IMR-90 (cell line): ENCODE measurements around the gene SLFNL1. TPM values are rescaled to one million over a fixed set of nuclear protein-coding genes. Genes with fewer than 3 reads are reported as not detected.

ENCODE experiments used
- ATAC-seq: fragments of 200-7000 bp; cut with Tn5 transposase; 2 replicates; pipeline ENCODE4 v1.9.1; 2020; ENCODE audit warnings: low read depth, mild to moderate bottlenecking, moderate library complexity
- BruUV-seq: library from RNA; stranded (reverse); fragments of 400-500 nt; replicated peaks from 2 replicates; lab custom pipeline; 2021; lab: Mats Ljungman, UMichigan
- CTCF ChIA-PET: fragments of 300-600 bp; formaldehyde crosslinking; extraction: SDS; loops from one replicate; lab custom pipeline; 2021; ENCODE audit warnings: antibody characterized with exemption; lab: Yijun Ruan, JAX
- POLR2A ChIA-PET: fragments of 300-600 bp; sonication (Branson Sonifier 250); formaldehyde crosslinking; loops from one replicate; lab custom pipeline; 2022; ENCODE audit warnings: antibody characterized with exemption; ENCODE audit not compliant: unreplicated experiment; lab: Charles Lee
- DNase-seq: peaks from one replicate; pipeline ENCODE4 v3.0.0; 2013
- H2AFZ ChIP-seq: replicated peaks from 2 replicates; pipeline ENCODE3; 2013; ENCODE audit warnings: low read length, mild to moderate bottlenecking; ENCODE audit not compliant: poor library complexity
- H2AK5ac ChIP-seq: 2 replicates; pipeline ENCODE4 v1.6.1; 2013; ENCODE audit warnings: low read depth, low read length, inconsistent platforms
- H2AK9ac ChIP-seq: replicated peaks from 2 replicates; pipeline ENCODE3; 2013; ENCODE audit warnings: mild to moderate bottlenecking, low read depth, low read length, moderate library complexity; ENCODE audit not compliant: poor library complexity
- H2BK120ac ChIP-seq: 2 replicates; pipeline ENCODE4 v1.6.1; 2013; ENCODE audit warnings: low read depth, low read length, inconsistent platforms
- H2BK15ac ChIP-seq: 3 replicates; pipeline ENCODE4 v1.6.1; 2013; ENCODE audit warnings: low read depth, low read length, inconsistent platforms
- H2BK20ac ChIP-seq: 2 replicates; pipeline ENCODE4 v1.6.1; 2013; ENCODE audit warnings: low read depth, mild to moderate bottlenecking, inconsistent platforms, low read length, moderate library complexity
- H2BK5ac ChIP-seq: 2 replicates; pipeline ENCODE4 v1.6.1; 2013; ENCODE audit warnings: mild to moderate bottlenecking, low read depth, low read length, inconsistent platforms; ENCODE audit not compliant: poor library complexity, severe bottlenecking
- H3K14ac ChIP-seq: replicated peaks from 2 replicates; pipeline ENCODE4 v1.6.1; 2013; ENCODE audit warnings: low read depth, low read length, inconsistent platforms
- H3K18ac ChIP-seq: 2 replicates; pipeline ENCODE4 v1.6.1; 2013; ENCODE audit warnings: low read depth, low read length, control low read depth
- H3K23ac ChIP-seq: 2 replicates; pipeline ENCODE4 v1.6.1; 2013; ENCODE audit warnings: low read depth, low read length, inconsistent platforms
- H3K27ac ChIP-seq: 2 replicates; pipeline ENCODE4 v1.5.1; 2013; ENCODE audit warnings: mild to moderate bottlenecking, control low read depth, low read length; ENCODE audit not compliant: insufficient read depth
- H3K27me3 ChIP-seq: 2 replicates; pipeline ENCODE4 v1.6.1; 2013; ENCODE audit warnings: low read length; ENCODE audit not compliant: control insufficient read depth, insufficient read depth
- H3K36me3 ChIP-seq: 2 replicates; pipeline ENCODE4 v1.6.1; 2013; ENCODE audit warnings: low read length, mixed read lengths; ENCODE audit not compliant: control insufficient read depth, insufficient read depth
- H3K4ac ChIP-seq: 2 replicates; pipeline ENCODE4 v1.6.1; 2013; ENCODE audit warnings: low read depth, low read length, inconsistent platforms
- H3K4me1 ChIP-seq: 2 replicates; pipeline ENCODE4 v1.6.1; 2013; ENCODE audit warnings: low read length, mixed read lengths; ENCODE audit not compliant: control insufficient read depth, insufficient read depth
- H3K4me2 ChIP-seq: 2 replicates; pipeline ENCODE4 v1.6.1; 2013; ENCODE audit warnings: low read depth, mild to moderate bottlenecking, control low read depth, low read length, moderate library complexity
- H3K4me3 ChIP-seq: 2 replicates; pipeline ENCODE4 v1.5.1; 2013; ENCODE audit warnings: low read depth, mild to moderate bottlenecking, control low read depth, low read length, moderate library complexity; ENCODE audit not compliant: insufficient read depth
- H3K56ac ChIP-seq: 2 replicates; pipeline ENCODE4 v1.6.1; 2013; ENCODE audit warnings: low read length, inconsistent platforms; ENCODE audit not compliant: insufficient read depth; ENCODE audit errors: extremely low read depth
- H3K79me1 ChIP-seq, 2 experiments: 2 replicates each; pipeline ENCODE4 v1.6.1; 2013; ENCODE audit warnings: low read length in 2 of 2, inconsistent platforms in 1 of 2, low read depth in 1 of 2
- H3K9ac ChIP-seq: 2 replicates; pipeline ENCODE4 v1.6.1; 2013; ENCODE audit warnings: low read depth, low read length, control low read depth
- H3K9me1 ChIP-seq: 2 replicates; pipeline ENCODE4 v1.6.1; 2013; ENCODE audit warnings: low read length, inconsistent platforms; ENCODE audit not compliant: insufficient read depth
- H3K9me3 ChIP-seq: 2 replicates; pipeline ENCODE4 v1.6.1; 2013; ENCODE audit warnings: low read length; ENCODE audit not compliant: control insufficient read depth, insufficient read depth
- H4K20me1 ChIP-seq: 2 replicates; pipeline ENCODE4 v1.6.1; 2013; ENCODE audit warnings: low read length, inconsistent platforms; ENCODE audit not compliant: insufficient read depth
- H4K5ac ChIP-seq: 2 replicates; pipeline ENCODE4 v1.6.1; 2013; ENCODE audit warnings: mild to moderate bottlenecking, low read depth, low read length, control low read depth
- H4K8ac ChIP-seq, 2 experiments: 2 replicates each; pipeline ENCODE4 v1.6.1; 2013; ENCODE audit warnings: low read depth in 2 of 2, low read length in 2 of 2, control low read depth in 1 of 2, inconsistent platforms in 1 of 2
- H4K91ac ChIP-seq: 2 replicates; pipeline ENCODE4 v1.6.1; 2013; ENCODE audit warnings: low read depth, low read length, inconsistent platforms; ENCODE audit not compliant: insufficient read depth
- FOS ChIP-seq: fragments of 150-350 bp; IDR thresholded peaks from 2 replicates; pipeline ENCODE4 v1.6.1; 2016; ENCODE audit warnings: low read depth, low read length
- MAFK ChIP-seq: IDR thresholded peaks from 2 replicates; pipeline ENCODE4 v1.6.1; 2012; ENCODE audit warnings: low read depth, low read length, improper control_type of control experiment
- MAZ ChIP-seq: IDR thresholded peaks from 2 replicates; pipeline ENCODE4 v1.6.1; 2012; ENCODE audit warnings: low read depth, mild to moderate bottlenecking, low read length, improper control_type of control experiment, moderate library complexity, borderline replicate concordance
- POLR2A ChIP-seq: IDR thresholded peaks from 2 replicates; pipeline ENCODE4 v1.6.1; 2012; ENCODE audit warnings: mild to moderate bottlenecking, low read depth, low read length
- RCOR1 ChIP-seq: IDR thresholded peaks from 2 replicates; pipeline ENCODE4 v1.6.1; 2012; ENCODE audit warnings: mild to moderate bottlenecking, low read length, improper control_type of control experiment; ENCODE audit not compliant: insufficient replicate concordance
- RFX5 ChIP-seq: IDR thresholded peaks from 2 replicates; pipeline ENCODE4 v1.8.0; 2012; ENCODE audit warnings: low read depth, mild to moderate bottlenecking, low read length, moderate library complexity
- SMC3 ChIP-seq: fragments of 150-350 bp; IDR thresholded peaks from 2 replicates; pipeline ENCODE4 v1.6.1; 2016; ENCODE audit warnings: low read depth, mild to moderate bottlenecking, antibody characterized with exemption, low read length, moderate library complexity
- WGBS, 2 experiments: methylation state at CpG; one replicate each; pipeline versions ENCODE4 v1.1.5 to v1.1.7; 2013; ENCODE audit warnings: missing lambda C conversion rate in 2 of 2; ENCODE audit not compliant: insufficient read length in 1 of 2; ENCODE audit errors: extremely low coverage in 2 of 2; 5-methylcytosine and 5-hydroxymethylcytosine counted together
- dilution Hi-C: fragments of 300-500 bp; cut with HindIII; formaldehyde crosslinking; loops from one replicate; pipeline ENCODE4 v1.14.3; 2018; ENCODE audit warnings: low sequenced_read_pairs; ENCODE audit not compliant: unreplicated experiment
- in situ Hi-C: fragments of 300-500 bp; cut with MboI; formaldehyde crosslinking; loops from 3 replicates; pipeline ENCODE4 v1.14.3; 2019; ENCODE audit warnings: low sequenced_read_pairs, inconsistent platforms, mixed read lengths
- intact Hi-C: fragments of 100-400 bp; cut with micrococcal nuclease; formaldehyde crosslinking; loops from 2 replicates; pipeline ENCODE4 v1.10.0; 2022
- polyA plus RNA-seq, 3 experiments: library from polyadenylated mRNA; depleted of rRNA; stranded (reverse); fragments of >200 nt; gene quantifications; 2 replicates each; pipeline ENCODE4 v1.2.3, GENCODE V29; 2012; ENCODE audit warnings: low replicate concordance in 1 of 3
- total RNA-seq: library from RNA; depleted of rRNA; stranded (reverse); fragments of >200 nt; gene quantifications from 2 replicates; pipeline ENCODE4 v1.2.3, GENCODE V29; 2012
- TF ChIP-seq, protein P1 (sequence below): fragments of 150-350 bp; IDR thresholded peaks from 2 replicates; pipeline ENCODE4 v1.6.1; 2016; ENCODE audit warnings: low read depth, mild to moderate bottlenecking, low read length, moderate library complexity, borderline replicate concordance
- TF ChIP-seq, protein P2 (sequence below): conservative IDR thresholded peaks from 2 replicates; pipeline ENCODE4 v1.5.1; 2012; ENCODE audit warnings: mild to moderate bottlenecking, low read depth, low read length, improper control_type of control experiment
- TF ChIP-seq, protein P3 (sequence below): fragments of 150-350 bp; IDR thresholded peaks from 2 replicates; pipeline ENCODE4 v1.6.1; 2017; ENCODE audit warnings: mild to moderate bottlenecking, antibody characterized with exemption, low read length, low read depth

SLFNL1 gene
- total and polyA plus RNA-seq, 2 of the 4 experiments (the other 2 are of a cell fraction) = under 0.01 to 0.09 TPM

DNA sequence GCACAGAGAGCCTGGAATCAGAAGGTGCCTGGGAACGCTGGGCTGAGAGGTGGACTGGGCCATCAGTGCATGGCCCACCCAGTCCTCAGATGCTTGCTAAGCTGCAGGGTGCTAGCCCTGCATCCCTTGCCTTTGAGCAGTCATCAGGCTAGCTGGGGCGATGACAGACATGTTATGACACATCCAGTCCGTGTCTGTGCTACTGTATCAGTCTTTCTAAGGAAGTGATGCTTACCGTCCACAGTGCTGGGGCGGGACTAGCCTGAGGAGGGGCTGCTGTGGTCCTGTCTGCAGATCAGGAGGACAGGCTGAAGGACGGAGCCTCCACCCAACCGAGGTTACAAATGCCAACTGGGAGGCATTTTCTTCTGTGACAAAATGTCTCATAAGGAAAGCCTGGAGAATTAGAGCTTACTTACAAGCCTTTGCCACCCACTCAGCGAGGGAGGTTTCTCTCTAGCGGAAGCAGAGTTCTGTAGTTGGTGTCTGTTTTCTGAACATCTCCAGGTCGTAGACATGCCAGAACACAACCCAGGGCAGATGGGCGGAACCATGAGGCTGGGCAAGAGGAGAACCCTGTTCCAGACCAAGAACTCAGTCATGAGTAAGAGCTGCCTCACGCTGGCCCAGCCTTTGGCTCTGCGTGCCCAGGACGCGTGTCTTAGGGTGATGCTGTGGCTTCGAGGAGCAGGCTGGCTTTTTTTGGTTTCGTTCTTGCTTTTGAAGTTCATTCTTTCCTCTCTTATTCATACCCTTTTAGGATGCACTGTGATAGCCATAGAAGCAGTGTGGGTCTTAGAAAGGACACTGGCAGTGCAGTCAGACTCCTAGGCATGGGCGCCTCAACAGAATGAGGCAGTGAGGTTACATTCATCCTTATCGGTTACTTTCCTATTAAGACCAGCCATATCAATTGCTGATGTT is 14.3 kb downstream of the SLFNL1 start:
- Histone ChIP-seq H2BK20ac (no peak overlapping the region), H4K20me1 (peaks cover 15% of the 10 kb centered on the region), H3K23ac (no peak overlapping the region), H3K56ac (no peak overlapping the region), H3K4ac (0 out of 2 replicates have a peak overlapping the region, but pooled peaks have one; percentile 13), H4K8ac (peak overlapping the region in 1 of 2 experiments; percentile 32; a peak in 1 of 4 replicates), H2AK9ac (peak overlapping the region; percentile 31), H3K4me3 (no peak overlapping the region), H3K4me1 (peaks cover 11% of the 10 kb centered on the region), H3K9me3 (no peaks in the 10 kb centered on the region), H3K36me3 (peaks cover 53% of the 10 kb centered on the region), H2AK5ac (no peak overlapping the region), H4K91ac (no peak overlapping the region; the same call in 1 of the 2 replicates), H3K27me3 (no peaks in the 10 kb centered on the region), H2BK5ac (no peak overlapping the region), H3K9ac (no peak overlapping the region), H2BK120ac (no peak overlapping the region), H4K5ac (no peak overlapping the region), H3K14ac (0 out of 2 replicates have a peak overlapping the region, but pooled peaks have one; percentile 39), H3K18ac (no peak overlapping the region), H2BK15ac (no peak overlapping the region), H3K27ac (no peak overlapping the region), H2AFZ (no peak overlapping the region), H3K4me2 (no peak overlapping the region), H3K79me1 (peaks cover 33 to 74% of the 10 kb centered on the region in 2 experiments), H3K9me1 (peaks cover 13% of the 10 kb centered on the region)
- no peak for TF ChIP-seq RCOR1
- no peak for TF ChIP-seq SMC3
- TF ChIP-seq MAZ = no peak
- TF ChIP-seq, protein P1, sequence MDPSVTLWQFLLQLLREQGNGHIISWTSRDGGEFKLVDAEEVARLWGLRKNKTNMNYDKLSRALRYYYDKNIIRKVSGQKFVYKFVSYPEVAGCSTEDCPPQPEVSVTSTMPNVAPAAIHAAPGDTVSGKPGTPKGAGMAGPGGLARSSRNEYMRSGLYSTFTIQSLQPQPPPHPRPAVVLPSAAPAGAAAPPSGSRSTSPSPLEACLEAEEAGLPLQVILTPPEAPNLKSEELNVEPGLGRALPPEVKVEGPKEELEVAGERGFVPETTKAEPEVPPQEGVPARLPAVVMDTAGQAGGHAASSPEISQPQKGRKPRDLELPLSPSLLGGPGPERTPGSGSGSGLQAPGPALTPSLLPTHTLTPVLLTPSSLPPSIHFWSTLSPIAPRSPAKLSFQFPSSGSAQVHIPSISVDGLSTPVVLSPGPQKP = no peak
- TF ChIP-seq, protein P2, sequence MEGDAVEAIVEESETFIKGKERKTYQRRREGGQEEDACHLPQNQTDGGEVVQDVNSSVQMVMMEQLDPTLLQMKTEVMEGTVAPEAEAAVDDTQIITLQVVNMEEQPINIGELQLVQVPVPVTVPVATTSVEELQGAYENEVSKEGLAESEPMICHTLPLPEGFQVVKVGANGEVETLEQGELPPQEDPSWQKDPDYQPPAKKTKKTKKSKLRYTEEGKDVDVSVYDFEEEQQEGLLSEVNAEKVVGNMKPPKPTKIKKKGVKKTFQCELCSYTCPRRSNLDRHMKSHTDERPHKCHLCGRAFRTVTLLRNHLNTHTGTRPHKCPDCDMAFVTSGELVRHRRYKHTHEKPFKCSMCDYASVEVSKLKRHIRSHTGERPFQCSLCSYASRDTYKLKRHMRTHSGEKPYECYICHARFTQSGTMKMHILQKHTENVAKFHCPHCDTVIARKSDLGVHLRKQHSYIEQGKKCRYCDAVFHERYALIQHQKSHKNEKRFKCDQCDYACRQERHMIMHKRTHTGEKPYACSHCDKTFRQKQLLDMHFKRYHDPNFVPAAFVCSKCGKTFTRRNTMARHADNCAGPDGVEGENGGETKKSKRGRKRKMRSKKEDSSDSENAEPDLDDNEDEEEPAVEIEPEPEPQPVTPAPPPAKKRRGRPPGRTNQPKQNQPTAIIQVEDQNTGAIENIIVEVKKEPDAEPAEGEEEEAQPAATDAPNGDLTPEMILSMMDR = no peak
- no peak for TF ChIP-seq FOS
- TF ChIP-seq RFX5 = no peak
- no peak for TF ChIP-seq POLR2A
- TF ChIP-seq MAFK = no peak
- TF ChIP-seq, protein P3, sequence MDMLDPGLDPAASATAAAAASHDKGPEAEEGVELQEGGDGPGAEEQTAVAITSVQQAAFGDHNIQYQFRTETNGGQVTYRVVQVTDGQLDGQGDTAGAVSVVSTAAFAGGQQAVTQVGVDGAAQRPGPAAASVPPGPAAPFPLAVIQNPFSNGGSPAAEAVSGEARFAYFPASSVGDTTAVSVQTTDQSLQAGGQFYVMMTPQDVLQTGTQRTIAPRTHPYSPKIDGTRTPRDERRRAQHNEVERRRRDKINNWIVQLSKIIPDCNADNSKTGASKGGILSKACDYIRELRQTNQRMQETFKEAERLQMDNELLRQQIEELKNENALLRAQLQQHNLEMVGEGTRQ = no peak
- CTCF ChIA-PET = no interaction called here
- in situ Hi-C loops = no loop called here
- dilution Hi-C loops = no loop called here
- ATAC-seq = no peak
- BruUV-seq = no TSS peak
- POLR2A ChIA-PET = no interaction called here
- intact Hi-C loops = no loop called here
- 69% methylated on average over 6 of the region's 19 CpGs; no CpG with 5 or more reads in 1 of the 2 experiments for WGBS, 2 experiments
- peak; percentile 37 for DNase-seq
